GM18868 (cell line): Measurements from ENCODE around the gene BDNF.

Source experiments
- ATAC-seq: cut with Tn5 transposase; IDR thresholded peaks from one replicate; pipeline ENCODE4 v1.9.1; 2021; ENCODE audit warnings: mild to moderate bottlenecking, moderate library complexity; ENCODE audit not compliant: unreplicated experiment

Gene BDNF

GRCh38 chr11:27605422-27605821 is 94.8 kb downstream of the BDNF start:
- ATAC-seq, result no peak
